Measurements from ENCODE around the gene MIA2. TPM values are rescaled to one million over a fixed set of nuclear protein-coding genes. Genes with fewer than 3 reads are reported as not detected.
A peak's percentile ranks its signal among the peaks of the same experiment; 100 is the strongest.

MIA2 gene
- polyA plus RNA-seq, 4 donors: 55.3 to 264 (median 210) TPM

GRCh38 chr14:39428118-39428517, 194.4 kb downstream of the MIA2 start:
- H3K4me3 ChIP-seq (ENCODE audit: low read depth in 1 of 3, low read length in 3 of 3): no peak overlapping the region
- DNase-seq (no peak), FAIRE-seq (no peak)
- no peaks in the 10 kb centered on the region for H3K36me3 ChIP-seq (ENCODE audit: control insufficient read depth in 3 of 3, insufficient read depth in 2 of 3, low read depth in 1 of 3, low read length in 3 of 3)
- 90 to 91% (median 91%) methylated on average over 8 of the region's 8 CpGs for WGBS, 3 donors
- H3K4me1 ChIP-seq (ENCODE audit: control insufficient read depth in 3 of 3, insufficient read depth in 2 of 3, low read depth in 1 of 3, low read length in 2 of 3): peaks cover 0 to 15% (median 13%) of the 10 kb centered on the region in 3 donors
- no peaks in the 10 kb centered on the region for H3K9me3 ChIP-seq (ENCODE audit: control insufficient read depth in 2 of 2, insufficient read depth in 1 of 2, low read depth in 1 of 2, low read length in 1 of 2)
- H3K27ac ChIP-seq (ENCODE audit: low read depth in 1 of 3, low read length in 2 of 3): no peak overlapping the region
- no peaks in the 10 kb centered on the region for H3K27me3 ChIP-seq (ENCODE audit: control insufficient read depth in 3 of 3, insufficient read depth in 3 of 3, low read length in 3 of 3)

GRCh38 chr14:39430762-39431415, 197.2 kb downstream of the MIA2 start:
- no peak for FAIRE-seq
- Histone ChIP-seq H3K27ac (ENCODE audit: low read depth in 1 of 3, low read length in 2 of 3) (peak overlapping the region; percentile 93 to 99 (median 98)), H3K4me1 (ENCODE audit: control insufficient read depth in 3 of 3, insufficient read depth in 2 of 3, low read depth in 1 of 3, low read length in 2 of 3) (peaks cover 0 to 18% (median 17%) of the 10 kb centered on the region in 3 donors), H3K9me3 (ENCODE audit: control insufficient read depth in 2 of 2, insufficient read depth in 1 of 2, low read depth in 1 of 2, low read length in 1 of 2) (no peaks in the 10 kb centered on the region), H3K4me3 (ENCODE audit: low read depth in 1 of 3, low read length in 3 of 3) (peak overlapping the region; percentile 81 to 94 (median 83)), H3K36me3 (ENCODE audit: control insufficient read depth in 3 of 3, insufficient read depth in 2 of 3, low read depth in 1 of 3, low read length in 3 of 3) (no peaks in the 10 kb centered on the region), H3K27me3 (ENCODE audit: control insufficient read depth in 3 of 3, insufficient read depth in 3 of 3, low read length in 3 of 3) (no peaks in the 10 kb centered on the region)
- WGBS, 3 donors: 6 to 10% (median 9%) methylated on average over 19 of the region's 19 CpGs
- DNase-seq: peak in 1 of 2 donors; percentile 36

DNA sequence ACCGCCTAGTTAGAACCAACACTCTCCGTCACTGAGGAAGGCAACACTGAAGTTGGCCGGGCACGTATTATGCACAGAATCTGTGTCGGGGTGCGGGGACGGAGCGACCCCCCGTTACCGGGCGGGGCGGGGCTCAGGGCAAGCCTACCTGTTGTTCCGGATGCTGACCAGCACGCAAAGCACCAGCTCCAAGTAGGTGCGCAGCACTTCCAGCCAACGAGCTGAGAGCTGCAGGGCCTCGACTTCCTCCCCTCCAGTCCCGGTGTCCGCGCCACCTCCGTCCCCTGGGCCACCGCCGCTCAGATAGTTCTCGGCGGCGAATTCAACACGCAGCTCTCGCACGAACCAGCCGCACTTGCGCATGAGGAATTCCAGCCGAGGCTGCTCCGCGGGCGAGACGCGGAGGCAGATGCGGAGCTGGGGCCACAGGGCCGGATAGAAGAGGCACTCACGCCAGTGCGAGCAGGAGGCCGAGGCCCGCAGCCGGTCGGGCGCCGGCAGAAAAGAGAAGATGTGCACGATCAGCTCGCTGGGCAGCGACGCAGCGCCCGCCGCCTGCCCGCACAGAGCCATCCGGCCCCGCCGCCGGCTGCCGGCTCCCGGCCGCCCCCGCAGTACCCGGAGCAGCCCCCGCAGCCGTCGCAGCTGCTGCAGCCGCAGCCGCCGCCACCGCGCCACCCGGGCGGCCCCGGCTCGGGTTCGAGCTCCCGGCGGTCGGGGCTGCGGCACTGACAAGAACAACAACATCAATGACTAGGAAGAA, 197.9 kb downstream of the MIA2 start:
- FAIRE-seq (no peak), DNase-seq (peak; percentile 53 to 77)
- 0 to 1% (median 0%) methylated on average over 63 to 81 of the region's 81 CpGs for WGBS, 3 donors
- Histone ChIP-seq H3K36me3 (ENCODE audit: control insufficient read depth in 3 of 3, insufficient read depth in 2 of 3, low read depth in 1 of 3, low read length in 3 of 3) (no peaks in the 10 kb centered on the region), H3K4me3 (ENCODE audit: low read depth in 1 of 3, low read length in 3 of 3) (peak overlapping the region; percentile 81 to 94 (median 83)), H3K9me3 (ENCODE audit: control insufficient read depth in 2 of 2, insufficient read depth in 1 of 2, low read depth in 1 of 2, low read length in 1 of 2) (no peaks in the 10 kb centered on the region), H3K27me3 (ENCODE audit: control insufficient read depth in 3 of 3, insufficient read depth in 3 of 3, low read length in 3 of 3) (no peaks in the 10 kb centered on the region), H3K4me1 (ENCODE audit: control insufficient read depth in 3 of 3, insufficient read depth in 2 of 3, low read depth in 1 of 3, low read length in 2 of 3) (peaks cover 0 to 17% (median 16%) of the 10 kb centered on the region in 3 donors), H3K27ac (ENCODE audit: low read depth in 1 of 3, low read length in 2 of 3) (peak overlapping the region; percentile 98 to 99 (median 99))

GRCh38 chr14:39432179-39432618, 198.5 kb downstream of the MIA2 start, which contains the start of gene FBXO33:
TSS of gene FBXO33 (minus strand) at chr14:39432433. CDS start at chr14:39432162, 271 bp downstream.
- FAIRE-seq (no peak), DNase-seq (peak; percentile 94 to 99)
- Histone ChIP-seq H3K27ac (ENCODE audit: low read depth in 1 of 3, low read length in 2 of 3) (peak within 1 kb of the TSS; percentile 98 to 99 (median 99)), H3K9me3 (ENCODE audit: control insufficient read depth in 2 of 2, insufficient read depth in 1 of 2, low read depth in 1 of 2, low read length in 1 of 2) (no peaks in the 10 kb centered on the region), H3K27me3 (ENCODE audit: control insufficient read depth in 3 of 3, insufficient read depth in 3 of 3, low read length in 3 of 3) (no peaks in the 10 kb centered on the region), H3K4me1 (ENCODE audit: control insufficient read depth in 3 of 3, insufficient read depth in 2 of 3, low read depth in 1 of 3, low read length in 2 of 3) (peaks cover 0 to 17% (median 16%) of the 10 kb centered on the region in 3 donors), H3K4me3 (ENCODE audit: low read depth in 1 of 3, low read length in 3 of 3) (peak within 1 kb of the TSS; percentile 81 to 94 (median 83)), H3K36me3 (ENCODE audit: control insufficient read depth in 3 of 3, insufficient read depth in 2 of 3, low read depth in 1 of 3, low read length in 3 of 3) (no peaks in the 10 kb centered on the region)
- WGBS, 3 donors: 0% methylated on average over 35 to 47 of the region's 47 CpGs

- Histone ChIP-seq H3K9me3 (ENCODE audit: control insufficient read depth in 2 of 2, insufficient read depth in 1 of 2, low read depth in 1 of 2, low read length in 1 of 2) (no peaks in the 10 kb centered on the region), H3K27me3 (ENCODE audit: control insufficient read depth in 3 of 3, insufficient read depth in 3 of 3, low read length in 3 of 3) (no peaks in the 10 kb centered on the region), H3K36me3 (ENCODE audit: control insufficient read depth in 3 of 3, insufficient read depth in 2 of 3, low read depth in 1 of 3, low read length in 3 of 3) (no peaks in the 10 kb centered on the region), H3K27ac (ENCODE audit: low read depth in 1 of 3, low read length in 2 of 3) (peak overlapping the region; percentile 79 to 99 (median 98)), H3K4me3 (ENCODE audit: low read depth in 1 of 3, low read length in 3 of 3) (peak overlapping the region; percentile 37 to 82 (median 55)), H3K4me1 (ENCODE audit: control insufficient read depth in 3 of 3, insufficient read depth in 2 of 3, low read depth in 1 of 3, low read length in 2 of 3) (peaks cover 0 to 17% (median 16%) of the 10 kb centered on the region in 3 donors)
- WGBS, 3 donors: 0 to 1% (median 1%) methylated on average over 34 to 38 of the region's 38 CpGs
- no peak for FAIRE-seq
- DNase-seq: peak; percentile 94 to 98
Observed at GRCh38 chr14:39432619-39433451, 199.1 kb downstream of the MIA2 start.

GRCh38 chr14:39433452-39433813, 199.7 kb downstream of the MIA2 start:
- 2 to 17% (median 8%) methylated on average over 8 of the region's 8 CpGs for WGBS, 3 donors
- H3K36me3 ChIP-seq (ENCODE audit: control insufficient read depth in 3 of 3, insufficient read depth in 2 of 3, low read depth in 1 of 3, low read length in 3 of 3): no peaks in the 10 kb centered on the region
- peak overlapping the region in 2 of 3 donors; percentile 37 to 82 for H3K4me3 ChIP-seq (ENCODE audit: low read depth in 1 of 3, low read length in 3 of 3)
- FAIRE-seq (no peak), DNase-seq (peak; percentile 16 to 44)
- H3K27me3 ChIP-seq (ENCODE audit: control insufficient read depth in 3 of 3, insufficient read depth in 3 of 3, low read length in 3 of 3): no peaks in the 10 kb centered on the region
- peak overlapping the region; percentile 79 to 99 (median 98) for H3K27ac ChIP-seq (ENCODE audit: low read depth in 1 of 3, low read length in 2 of 3)
- H3K9me3 ChIP-seq (ENCODE audit: control insufficient read depth in 2 of 2, insufficient read depth in 1 of 2, low read depth in 1 of 2, low read length in 1 of 2): no peaks in the 10 kb centered on the region
- peaks cover 0 to 17% (median 16%) of the 10 kb centered on the region in 3 donors for H3K4me1 ChIP-seq (ENCODE audit: control insufficient read depth in 3 of 3, insufficient read depth in 2 of 3, low read depth in 1 of 3, low read length in 2 of 3)

DNA sequence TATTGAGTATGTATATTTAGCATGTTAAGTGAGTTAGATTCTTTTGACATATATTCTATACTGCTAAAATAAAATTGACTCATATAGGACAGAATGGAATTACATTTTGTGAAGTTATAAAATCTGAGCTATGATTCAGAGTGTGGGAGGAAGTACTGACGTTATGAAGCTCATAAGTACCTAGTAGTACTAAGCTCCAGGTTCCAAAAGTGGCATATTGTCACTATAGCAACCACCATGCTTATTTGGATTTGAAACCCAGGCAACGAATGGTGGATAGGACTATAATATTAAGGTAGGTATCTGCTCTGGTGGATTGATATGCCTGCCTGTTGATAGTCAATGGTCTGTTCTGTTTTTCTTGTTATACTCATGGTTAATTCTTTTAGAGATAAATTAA, 200.7 kb downstream of the MIA2 start:
- DNase-seq: peak; percentile 13 to 17
- Histone ChIP-seq H3K36me3 (ENCODE audit: control insufficient read depth in 3 of 3, insufficient read depth in 2 of 3, low read depth in 1 of 3, low read length in 3 of 3) (no peaks in the 10 kb centered on the region), H3K27me3 (ENCODE audit: control insufficient read depth in 3 of 3, insufficient read depth in 3 of 3, low read length in 3 of 3) (no peaks in the 10 kb centered on the region), H3K27ac (ENCODE audit: low read depth in 1 of 3, low read length in 2 of 3) (no peak overlapping the region), H3K9me3 (ENCODE audit: control insufficient read depth in 2 of 2, insufficient read depth in 1 of 2, low read depth in 1 of 2, low read length in 1 of 2) (no peaks in the 10 kb centered on the region), H3K4me3 (ENCODE audit: low read depth in 1 of 3, low read length in 3 of 3) (no peak overlapping the region), H3K4me1 (ENCODE audit: control insufficient read depth in 3 of 3, insufficient read depth in 2 of 3, low read depth in 1 of 3, low read length in 2 of 3) (peaks cover 0 to 17% (median 16%) of the 10 kb centered on the region in 3 donors)
- WGBS, 3 donors: 42 to 57% (median 47%) methylated on average over 2 of the region's 2 CpGs
- FAIRE-seq: no peak

DNA sequence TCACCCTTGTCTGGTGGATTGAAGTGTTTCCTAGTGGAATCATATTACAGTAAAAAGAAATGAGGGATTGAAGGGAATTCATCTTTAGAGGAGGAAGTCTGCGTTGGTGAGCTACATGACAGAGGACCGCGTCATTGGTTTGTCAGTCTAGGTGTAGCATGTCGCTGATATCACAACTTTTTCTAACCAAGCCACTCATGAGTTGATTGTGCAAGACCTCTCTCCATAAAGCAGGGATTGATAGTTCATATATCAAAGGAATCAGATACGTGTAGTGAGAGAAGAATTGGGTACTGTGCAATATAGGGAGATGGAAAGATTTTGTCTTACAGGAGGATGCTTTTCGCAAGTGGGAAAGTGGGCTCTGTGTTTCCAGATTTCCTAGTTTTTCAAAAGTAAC, 201.5 kb downstream of the MIA2 start:
- 84 to 92% (median 92%) methylated on average over 6 of the region's 6 CpGs for WGBS, 3 donors
- DNase-seq: no peak

More for the DNA sequence above, 201.5 kb downstream of the MIA2 start:
- H3K36me3 ChIP-seq (ENCODE audit: control insufficient read depth in 3 of 3, insufficient read depth in 2 of 3, low read depth in 1 of 3, low read length in 3 of 3): no peaks in the 10 kb centered on the region
- H3K27me3 ChIP-seq (ENCODE audit: control insufficient read depth in 3 of 3, insufficient read depth in 3 of 3, low read length in 3 of 3): no peaks in the 10 kb centered on the region
- no peak overlapping the region for H3K4me3 ChIP-seq (ENCODE audit: low read depth in 1 of 3, low read length in 3 of 3)
- H3K9me3 ChIP-seq (ENCODE audit: control insufficient read depth in 2 of 2, insufficient read depth in 1 of 2, low read depth in 1 of 2, low read length in 1 of 2): no peaks in the 10 kb centered on the region
- H3K4me1 ChIP-seq (ENCODE audit: control insufficient read depth in 3 of 3, insufficient read depth in 2 of 3, low read depth in 1 of 3, low read length in 2 of 3): peaks cover 0 to 13% (median 10%) of the 10 kb centered on the region in 3 donors
- H3K27ac ChIP-seq (ENCODE audit: low read depth in 1 of 3, low read length in 2 of 3): no peak overlapping the region
- FAIRE-seq: no peak

Data from small intestine (tissue), 7 donors.